Keratinocyte (primary cell): ENCODE measurements around the gene TBC1D28. TPM values are rescaled to one million over a fixed set of nuclear protein-coding genes. Genes with fewer than 3 reads are reported as not detected.
"Not testable (repeated sequence)": the region's sequence is repeated elsewhere in the genome, so short reads cannot be mapped to it uniquely, and the experiment has no call there.

ENCODE experiments used
- DNase-seq: peaks from one replicate; pipeline ENCODE4 v3.0.0-alpha.2; 2011; ENCODE audit warnings: low read depth, missing footprints, low spot score
- FAIRE-seq: peaks from 2 replicates; lab custom pipeline; 2011; peaks lifted over from hg19 to GRCh38; lab: Jason Lieb, UNC
- H2AFZ ChIP-seq: 2 replicates; pipeline ENCODE4 v1.6.0; 2012; ENCODE audit warnings: low read length, control low read depth, inconsistent platforms; ENCODE audit not compliant: control insufficient read depth
- H3K27ac ChIP-seq: 2 replicates; pipeline ENCODE4 v1.5.1; 2011; ENCODE audit warnings: low read length; ENCODE audit not compliant: control insufficient read depth, insufficient read depth
- H3K27me3 ChIP-seq: 3 replicates; pipeline ENCODE4 v1.6.0; 2011; ENCODE audit warnings: low read length; ENCODE audit not compliant: control insufficient read depth, insufficient read depth; ENCODE audit errors: extremely low read depth
- H3K36me3 ChIP-seq, 2 experiments: 2 replicates in 1 of 2; 3 replicates in 1 of 2; pipeline ENCODE4 v1.5.1; 2011; ENCODE audit warnings: low read length in 2 of 2, mild to moderate bottlenecking in 1 of 2; ENCODE audit not compliant: control insufficient read depth in 2 of 2, insufficient read depth in 2 of 2; ENCODE audit errors: extremely low read depth in 1 of 2
- H3K4me1 ChIP-seq: 3 replicates; pipeline ENCODE4 v1.5.1; 2011; ENCODE audit warnings: low read length; ENCODE audit not compliant: control insufficient read depth, insufficient read depth; ENCODE audit errors: extremely low read depth
- H3K4me2 ChIP-seq: 3 replicates; pipeline ENCODE4 v1.6.0; 2011; ENCODE audit warnings: low read depth, low read length; ENCODE audit not compliant: control insufficient read depth, insufficient read depth; ENCODE audit errors: extremely low read depth
- H3K4me3 ChIP-seq, 3 experiments: fragments of 200-600 bp in 1 of 3; sonication (generic) in 1 of 3; 2 replicates in 2 of 3; 3 replicates in 1 of 3; pipeline ENCODE4 v1.5.1; 2011 to 2016; ENCODE audit warnings: low read length in 3 of 3, mild to moderate bottlenecking in 3 of 3, control low read depth in 2 of 3, inconsistent platforms in 1 of 3, low read depth in 1 of 3, mixed read lengths in 1 of 3, mixed run types in 1 of 3, moderate library complexity in 1 of 3; ENCODE audit not compliant: control insufficient read depth in 2 of 3, insufficient read depth in 2 of 3; ENCODE audit errors: extremely low read depth in 1 of 3
- H3K79me2 ChIP-seq: 2 replicates; pipeline ENCODE4 v1.6.0; 2012; ENCODE audit warnings: low read length; ENCODE audit not compliant: control insufficient read depth, insufficient read depth
- H3K9ac ChIP-seq: 3 replicates; pipeline ENCODE4 v1.6.0; 2011; ENCODE audit warnings: low read length; ENCODE audit not compliant: control insufficient read depth, insufficient read depth; ENCODE audit errors: extremely low read depth
- H3K9me1 ChIP-seq: 3 replicates; pipeline ENCODE4 v1.6.0; 2011; ENCODE audit warnings: low read length; ENCODE audit not compliant: control insufficient read depth, insufficient read depth; ENCODE audit errors: extremely low read depth
- H3K9me3 ChIP-seq: 2 replicates; pipeline ENCODE4 v1.5.1; 2012; ENCODE audit warnings: low read depth, low read length; ENCODE audit not compliant: control insufficient read depth
- H4K20me1 ChIP-seq: 3 replicates; pipeline ENCODE4 v1.6.0; 2011; ENCODE audit warnings: low read length; ENCODE audit not compliant: control insufficient read depth, insufficient read depth; ENCODE audit errors: extremely low read depth
- dilution Hi-C: fragments of 300-500 bp; cut with MboI; formaldehyde crosslinking; loops from one replicate; pipeline ENCODE4 v1.7.0; 2020; ENCODE audit warnings: low sequenced_read_pairs; ENCODE audit not compliant: extremely low pct_ligation_motif_present
- polyA plus RNA-seq, 5 experiments: library from polyadenylated mRNA; depleted of rRNA in 3 of 5; stranded (reverse) in 3 of 5; stranded (forward) in 1 of 5; unstranded in 1 of 5; fragments of >200 nt; gene quantifications; 1 replicate in 1 of 5; 2 replicates in 3 of 5; 3 replicates in 1 of 5; pipeline versions ENCODE4 v1.2.1 to v1.2.3, GENCODE V29; 2011 to 2012; ENCODE audit warnings: missing spikeins in 2 of 5, low read depth in 1 of 5, low replicate concordance in 1 of 5
- small RNA-seq, 3 experiments: library from RNA; depleted of rRNA; stranded (forward); fragments of <200 nt; gene quantifications; one replicate each; pipeline ENCODE3, GENCODE V24; 2012; ENCODE audit warnings: low read depth in 3 of 3, low replicate concordance in 1 of 3; ENCODE audit not compliant: insufficient read length in 3 of 3

TBC1D28 gene
- polyA plus RNA-seq, 1 donor (not counting 4 experiments of a cell fraction or from before 2014, with no cell fraction given) = not detected

GRCh38 chr17:18593138-18593537 is 51.1 kb downstream of the TBC1D28 start:
- H3K9me3 ChIP-seq, H3K4me1 ChIP-seq, H3K9me1 ChIP-seq, H4K20me1 ChIP-seq, H3K79me2 ChIP-seq, dilution Hi-C loops, FAIRE-seq, H2AFZ ChIP-seq, H3K4me3 ChIP-seq, H3K36me3 ChIP-seq, H3K9ac ChIP-seq, H3K27me3 ChIP-seq, DNase-seq, H3K27ac ChIP-seq, H3K4me2 ChIP-seq: not testable (repeated sequence)

Small RNAs within 50 kb of the gene (small RNA-seq; reads per million reads assigned to genes)
- gene AC026271.2 = 0 reads per million in 3 experiments

Other genes starting within 250 kb of the TBC1D28 start
- 1.7 to 6.8 TPM (median 5.7 TPM) in 3 replicates for gene LGALS9C, start 167.6 kb downstream of the TBC1D28 start, polyA plus RNA-seq
- 2.0 to 4.1 TPM (median 3.1 TPM) in 3 replicates for gene FOXO3B, start 37.9 kb upstream of the TBC1D28 start, polyA plus RNA-seq
- gene FBXW10, start 99.7 kb upstream of the TBC1D28 start, polyA plus RNA-seq = 0.10 to 0.36 TPM (median 0.25 TPM) in 3 replicates
- 35.7 to 76.5 TPM (median 53.0 TPM) in 3 replicates for gene TVP23B, start 136.8 kb upstream of the TBC1D28 start, polyA plus RNA-seq
- gene PRPSAP2, start 213.7 kb upstream of the TBC1D28 start, polyA plus RNA-seq = 26.3 to 39.1 TPM (median 27.2 TPM) in 3 replicates